GM06990 (cell line): ENCODE measurements around the gene THSD4.
"Not testable (repeated sequence)": the region's sequence is repeated elsewhere in the genome, so short reads cannot be mapped to it uniquely, and the experiment has no call there.

Experiments
- DNase-seq: peaks from one replicate; pipeline ENCODE4 v3.0.0-alpha.2; 2011; ENCODE audit not compliant: insufficient read length; ENCODE audit errors: extremely low read depth
- H3K27me3 ChIP-seq: replicated peaks from 2 replicates; pipeline ENCODE4 v1.6.0; 2011; ENCODE audit warnings: low read length; ENCODE audit not compliant: control insufficient read depth, insufficient read depth
- H3K36me3 ChIP-seq: 2 replicates; pipeline ENCODE4 v1.5.1; 2011; ENCODE audit warnings: low read length; ENCODE audit not compliant: control insufficient read depth, insufficient read depth
- H3K4me3 ChIP-seq: replicated peaks from 2 replicates; pipeline ENCODE4 v1.5.1; 2011; ENCODE audit warnings: low read depth, mild to moderate bottlenecking, control low read depth, low read length
- TF ChIP-seq, protein P1 (sequence below): IDR thresholded peaks from 2 replicates; pipeline ENCODE4 v1.5.1; 2011; ENCODE audit warnings: low read length, control low read depth, mild to moderate bottlenecking, inconsistent platforms; ENCODE audit not compliant: insufficient read depth, poor library complexity, severe bottlenecking

The THSD4 gene

DNA sequence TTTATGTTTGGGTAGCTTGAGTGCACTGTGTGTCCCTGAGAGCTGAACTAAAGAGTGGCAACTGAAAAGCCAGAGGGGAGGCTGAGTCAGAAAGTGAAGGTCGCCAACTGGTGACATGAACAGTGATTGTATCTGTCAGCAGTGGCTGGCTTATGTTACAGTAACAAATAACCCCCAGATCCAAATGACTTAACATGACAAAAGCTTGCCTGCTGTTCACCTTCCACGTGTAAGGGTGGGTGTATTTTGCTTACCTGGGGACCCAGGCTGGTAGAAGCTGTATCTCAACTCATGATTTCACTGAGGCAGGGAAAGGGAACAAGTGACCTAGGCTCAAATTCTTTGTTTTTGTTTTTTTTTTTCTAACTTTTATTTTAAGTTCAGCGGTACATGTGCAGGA lies 147.3 kb downstream of the THSD4 start:
- TF ChIP-seq, protein P1, sequence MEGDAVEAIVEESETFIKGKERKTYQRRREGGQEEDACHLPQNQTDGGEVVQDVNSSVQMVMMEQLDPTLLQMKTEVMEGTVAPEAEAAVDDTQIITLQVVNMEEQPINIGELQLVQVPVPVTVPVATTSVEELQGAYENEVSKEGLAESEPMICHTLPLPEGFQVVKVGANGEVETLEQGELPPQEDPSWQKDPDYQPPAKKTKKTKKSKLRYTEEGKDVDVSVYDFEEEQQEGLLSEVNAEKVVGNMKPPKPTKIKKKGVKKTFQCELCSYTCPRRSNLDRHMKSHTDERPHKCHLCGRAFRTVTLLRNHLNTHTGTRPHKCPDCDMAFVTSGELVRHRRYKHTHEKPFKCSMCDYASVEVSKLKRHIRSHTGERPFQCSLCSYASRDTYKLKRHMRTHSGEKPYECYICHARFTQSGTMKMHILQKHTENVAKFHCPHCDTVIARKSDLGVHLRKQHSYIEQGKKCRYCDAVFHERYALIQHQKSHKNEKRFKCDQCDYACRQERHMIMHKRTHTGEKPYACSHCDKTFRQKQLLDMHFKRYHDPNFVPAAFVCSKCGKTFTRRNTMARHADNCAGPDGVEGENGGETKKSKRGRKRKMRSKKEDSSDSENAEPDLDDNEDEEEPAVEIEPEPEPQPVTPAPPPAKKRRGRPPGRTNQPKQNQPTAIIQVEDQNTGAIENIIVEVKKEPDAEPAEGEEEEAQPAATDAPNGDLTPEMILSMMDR: no peak
- Histone ChIP-seq H3K36me3 (no peaks in the 10 kb centered on the region), H3K27me3 (no peaks in the 10 kb centered on the region), H3K4me3 (no peak overlapping the region)
- DNase-seq: no peak

DNA sequence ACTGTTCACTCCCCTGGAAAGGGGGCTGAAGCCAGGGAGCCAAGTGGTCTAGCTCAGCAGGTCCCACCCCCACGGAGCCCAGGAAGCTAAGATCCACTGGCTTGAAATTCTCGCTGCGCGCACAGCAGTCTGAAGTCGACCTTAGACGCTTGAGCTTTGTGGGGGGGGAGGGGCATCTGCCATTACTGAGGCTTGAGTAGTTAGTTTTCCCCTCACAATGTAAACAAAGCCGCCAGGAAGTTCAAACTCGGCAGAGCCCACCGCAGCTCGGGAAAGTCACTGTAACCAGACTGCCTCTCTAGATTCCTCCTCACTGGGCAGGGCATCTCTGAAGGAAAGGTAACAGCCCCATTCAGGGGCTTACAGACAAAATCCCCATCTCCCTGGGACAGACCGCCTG lies 150.3 kb downstream of the THSD4 start:
- H3K27me3 ChIP-seq, DNase-seq, H3K4me3 ChIP-seq, H3K36me3 ChIP-seq: not testable (repeated sequence)

DNA sequence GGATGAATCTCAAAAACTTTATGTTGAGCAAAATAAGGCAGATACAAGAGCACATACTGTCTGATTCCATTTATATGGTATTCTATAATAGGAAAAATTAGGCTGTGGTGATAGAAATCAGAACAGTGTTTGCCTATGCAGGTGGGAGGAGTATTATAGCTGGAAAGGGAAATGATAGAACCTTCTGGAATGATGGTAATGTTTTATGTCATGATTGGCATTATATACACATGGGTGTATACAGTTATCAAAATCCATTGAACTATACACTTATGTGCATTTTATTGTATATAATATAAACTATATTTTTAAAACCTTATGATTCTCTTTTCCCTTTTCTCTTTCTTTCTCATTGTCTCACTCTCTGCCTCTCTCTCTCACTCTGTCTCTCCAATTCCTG lies 156.1 kb downstream of the THSD4 start:
- no peaks in the 10 kb centered on the region for H3K36me3 ChIP-seq
- no peak overlapping the region for H3K4me3 ChIP-seq
- no peaks in the 10 kb centered on the region; the same call in 1 of the 2 replicates for H3K27me3 ChIP-seq
- no peak for DNase-seq
- TF ChIP-seq, protein P1: no peak

DNA sequence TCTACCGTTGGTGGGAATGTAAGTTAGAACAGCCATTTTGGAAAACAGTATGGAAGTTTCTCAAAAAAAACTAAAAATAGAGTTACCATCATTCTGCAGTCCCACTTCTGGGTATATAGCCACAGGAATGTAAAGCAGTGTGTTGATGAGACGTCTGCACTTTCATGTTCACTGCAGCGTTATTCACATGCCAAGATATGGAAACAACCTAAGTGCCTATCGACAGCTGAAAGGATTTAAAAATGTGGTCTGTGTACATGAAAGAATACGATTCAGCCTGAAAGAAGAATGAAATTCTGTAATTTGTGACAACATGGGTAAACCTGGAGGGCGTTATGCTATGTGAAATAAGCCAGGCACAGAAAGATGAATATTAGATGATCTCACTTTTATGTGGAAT lies 157.7 kb downstream of the THSD4 start:
- TF ChIP-seq, protein P1: no peak
- no peak for DNase-seq
- H3K27me3 ChIP-seq: no peaks in the 10 kb centered on the region; the same call in 1 of the 2 replicates

DNA sequence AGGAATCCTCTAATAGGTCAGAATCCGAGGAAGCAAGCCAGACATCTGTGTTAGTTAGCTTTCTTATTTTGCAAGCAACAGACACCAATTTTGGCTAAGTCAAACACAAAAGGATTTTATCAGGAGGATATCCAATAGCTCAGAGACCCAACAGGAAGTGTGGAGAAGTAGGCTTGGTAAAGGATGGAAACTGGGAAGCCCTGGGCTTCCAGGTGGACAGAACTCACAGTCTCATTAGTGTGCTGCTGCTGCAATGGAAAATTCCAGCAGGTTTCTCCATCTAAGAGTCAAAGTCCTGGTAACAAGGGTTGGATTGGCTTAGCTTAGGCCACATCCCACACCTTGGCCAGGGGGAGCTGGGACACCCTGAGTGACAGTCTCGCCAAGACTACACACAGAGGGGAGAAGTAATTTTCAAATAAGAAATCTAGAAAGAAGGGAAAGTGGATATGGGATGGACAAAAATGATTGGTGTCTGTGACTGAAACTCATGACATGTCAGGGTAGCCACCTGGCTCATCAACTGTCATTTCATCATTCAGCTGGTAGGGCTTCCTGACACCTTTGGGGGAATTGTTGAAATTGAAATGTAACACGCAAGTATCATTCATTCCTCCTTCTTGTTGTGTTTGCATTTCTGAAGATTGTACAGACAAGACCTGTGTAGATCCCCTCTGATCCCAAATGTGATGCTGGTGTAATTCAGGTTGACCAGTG lies 158.6 kb downstream of the THSD4 start:
- Histone ChIP-seq H3K4me3 (no peak overlapping the region), H3K27me3 (no peaks in the 10 kb centered on the region; the same call in 1 of the 2 replicates), H3K36me3 (no peaks in the 10 kb centered on the region)
- TF ChIP-seq, protein P1: no peak
- no peak for DNase-seq

More for the DNA sequence above, 157.7 kb downstream of the THSD4 start:
- H3K4me3 ChIP-seq: no peak overlapping the region
- H3K36me3 ChIP-seq: no peaks in the 10 kb centered on the region

DNA sequence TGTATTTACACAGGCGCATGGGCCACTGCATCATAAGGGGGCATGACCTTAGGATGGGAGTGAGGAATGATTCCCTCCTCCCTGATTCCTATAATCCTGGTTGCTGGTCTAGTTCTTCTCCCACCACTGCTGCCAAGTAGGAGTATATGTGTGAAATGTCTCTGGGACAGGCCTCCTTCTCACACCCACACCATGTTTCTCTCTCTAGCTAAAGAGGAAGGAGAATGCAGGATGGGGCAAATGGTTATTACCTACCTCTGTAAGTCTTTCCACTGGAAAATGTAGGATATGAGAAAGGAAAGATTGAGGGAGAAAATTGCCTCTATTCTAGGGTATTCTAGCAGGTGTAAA lies 159.2 kb downstream of the THSD4 start:
- Histone ChIP-seq H3K27me3 (no peaks in the 10 kb centered on the region; the same call in 1 of the 2 replicates), H3K4me3 (no peak overlapping the region), H3K36me3 (no peaks in the 10 kb centered on the region)
- DNase-seq: no peak
- TF ChIP-seq, protein P1: no peak
